ENCODE measurements around the gene MUSK. TPM values are rescaled to one million over a fixed set of nuclear protein-coding genes. Genes with fewer than 3 reads are reported as not detected.
"Not testable (repeated sequence)": the region's sequence is repeated elsewhere in the genome, so short reads cannot be mapped to it uniquely, and the experiment has no call there.

Gene MUSK
- total and polyA plus RNA-seq, 2 donors (not counting 1 experiment from before 2014, with no cell fraction given), result not detected

- CTCF ChIA-PET, result no interaction called here
These were observed 116.6 kb downstream of the MUSK start for GRCh38 chr9:110785166-110785565.

DNA sequence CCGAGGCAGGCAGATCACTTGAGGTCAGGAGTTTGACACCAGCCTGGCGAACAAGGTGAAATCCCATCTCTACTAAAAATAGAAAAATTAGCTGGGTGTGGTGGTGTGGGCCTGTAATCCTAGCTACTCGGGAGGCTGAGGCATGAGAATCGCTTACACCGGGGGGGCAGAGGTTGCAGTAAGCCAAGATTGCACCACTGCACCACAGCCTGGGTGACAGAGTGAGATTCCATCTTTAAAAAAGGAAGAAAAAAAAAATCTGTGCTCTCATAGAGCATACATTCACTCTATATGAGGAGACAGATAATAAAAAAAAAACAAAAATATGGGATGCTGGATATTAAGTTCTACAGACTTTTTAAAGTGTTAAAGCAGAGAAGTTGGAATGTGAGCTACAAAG lies 119.8 kb downstream of the MUSK start:
- H3K4me2 ChIP-seq (replicated peaks; ENCODE audit: low read depth, low read length, poor library complexity, severe bottlenecking); H3K79me2 ChIP-seq (ENCODE audit: control insufficient read depth, insufficient read depth, low read length); intact Hi-C loops (cut with micrococcal nuclease); H3K27ac ChIP-seq (ENCODE audit: low read length in 2 of 2); H3K4me3 Mint-ChIP-seq; H3K4me1 ChIP-seq (ENCODE audit: control insufficient read depth in 2 of 2, insufficient read depth in 2 of 2, low read length in 2 of 2); H3K9me3 Mint-ChIP-seq (ENCODE audit: insufficient read depth); H3K9me3 ChIP-seq (ENCODE audit: control extremely low read depth in 1 of 3, control insufficient read depth in 2 of 3, insufficient read depth in 1 of 3, low read length in 2 of 3); H3K27me3 ChIP-seq (replicated peaks in 1 of 4; ENCODE audit: control extremely low read depth in 1 of 4, control insufficient read depth in 3 of 4, insufficient read depth in 4 of 4, low read length in 3 of 4); H3K36me3 ChIP-seq (replicated peaks in 1 of 2; ENCODE audit: control extremely low read depth in 1 of 2, control insufficient read depth in 1 of 2, extremely low read depth in 1 of 2, insufficient read depth in 2 of 2, low read length in 1 of 2); H3K27me3 Mint-ChIP-seq; H3K4me3 ChIP-seq (ENCODE audit: control extremely low read depth in 1 of 5, extremely low read depth in 1 of 5, insufficient read depth in 1 of 5, low read depth in 2 of 5, low read length in 4 of 5); H3K27ac Mint-ChIP-seq; POLR2A ChIA-PET; ATAC-seq (ENCODE audit: low read depth); CTCF ChIA-PET; H3K9ac ChIP-seq (ENCODE audit: low read length); DNase-seq; H4K20me1 ChIP-seq (ENCODE audit: control insufficient read depth, insufficient read depth, low read length, poor library complexity, severe bottlenecking); H3K4me1 Mint-ChIP-seq; H2AFZ ChIP-seq (ENCODE audit: insufficient read depth, low read depth, low read length, poor library complexity, severe bottlenecking): not testable (repeated sequence)
- WGBS (ENCODE audit: insufficient coverage), result 100% methylated on average over 1 of the region's 5 CpGs

More at GRCh38 chr9:110785166-110785565, 116.6 kb downstream of the MUSK start:
- Histone ChIP-seq H3K27ac (ENCODE audit: low read length in 2 of 2) (no peak overlapping the region), H3K27me3 (replicated peaks in 1 of 4; ENCODE audit: control extremely low read depth in 1 of 4, control insufficient read depth in 3 of 4, insufficient read depth in 4 of 4, low read length in 3 of 4) (no peaks in the 10 kb centered on the region), H3K4me1 (ENCODE audit: control insufficient read depth in 2 of 2, insufficient read depth in 2 of 2, low read length in 2 of 2) (no peaks in the 10 kb centered on the region), H3K36me3 (replicated peaks in 1 of 2; ENCODE audit: control extremely low read depth in 1 of 2, control insufficient read depth in 1 of 2, extremely low read depth in 1 of 2, insufficient read depth in 2 of 2, low read length in 1 of 2) (no peaks in the 10 kb centered on the region), H3K4me3 (ENCODE audit: control extremely low read depth in 1 of 5, extremely low read depth in 1 of 5, insufficient read depth in 1 of 5, low read depth in 2 of 5, low read length in 4 of 5) (no peak overlapping the region), H3K9me3 (ENCODE audit: control extremely low read depth in 1 of 3, control insufficient read depth in 2 of 3, insufficient read depth in 1 of 3, low read length in 2 of 3) (no peaks in the 10 kb centered on the region), H3K4me2 (replicated peaks; ENCODE audit: low read depth, low read length, poor library complexity, severe bottlenecking) (no peak overlapping the region), H3K79me2 (ENCODE audit: control insufficient read depth, insufficient read depth, low read length) (no peaks in the 10 kb centered on the region), H2AFZ (ENCODE audit: insufficient read depth, low read depth, low read length, poor library complexity, severe bottlenecking) (no peak overlapping the region), H4K20me1 (ENCODE audit: control insufficient read depth, insufficient read depth, low read length, poor library complexity, severe bottlenecking) (no peaks in the 10 kb centered on the region), H3K9ac (ENCODE audit: low read length) (no peak overlapping the region)
- WGBS (ENCODE audit: insufficient coverage), result no CpG with 5 or more reads among the region's 1 CpG
- DNase-seq (no peak), ATAC-seq (ENCODE audit: low read depth) (no peak)
- H3K27ac Mint-ChIP-seq, result no peak overlapping the region
- H3K9me3 Mint-ChIP-seq (ENCODE audit: insufficient read depth), result no peaks in the 10 kb centered on the region
- intact Hi-C loops (cut with micrococcal nuclease), result no loop called here
- no peak overlapping the region for H3K4me3 Mint-ChIP-seq
- H3K4me1 Mint-ChIP-seq, result no peaks in the 10 kb centered on the region
- POLR2A ChIA-PET, result no interaction called here
- no peaks in the 10 kb centered on the region for H3K27me3 Mint-ChIP-seq
- no peak for TF ChIP-seq EZH2 (IDR thresholded peaks at IDR 0.05; ENCODE audit: borderline replicate concordance, insufficient read depth, low read depth, low read length, poor library complexity, severe bottlenecking)
- TF ChIP-seq, protein P1, sequence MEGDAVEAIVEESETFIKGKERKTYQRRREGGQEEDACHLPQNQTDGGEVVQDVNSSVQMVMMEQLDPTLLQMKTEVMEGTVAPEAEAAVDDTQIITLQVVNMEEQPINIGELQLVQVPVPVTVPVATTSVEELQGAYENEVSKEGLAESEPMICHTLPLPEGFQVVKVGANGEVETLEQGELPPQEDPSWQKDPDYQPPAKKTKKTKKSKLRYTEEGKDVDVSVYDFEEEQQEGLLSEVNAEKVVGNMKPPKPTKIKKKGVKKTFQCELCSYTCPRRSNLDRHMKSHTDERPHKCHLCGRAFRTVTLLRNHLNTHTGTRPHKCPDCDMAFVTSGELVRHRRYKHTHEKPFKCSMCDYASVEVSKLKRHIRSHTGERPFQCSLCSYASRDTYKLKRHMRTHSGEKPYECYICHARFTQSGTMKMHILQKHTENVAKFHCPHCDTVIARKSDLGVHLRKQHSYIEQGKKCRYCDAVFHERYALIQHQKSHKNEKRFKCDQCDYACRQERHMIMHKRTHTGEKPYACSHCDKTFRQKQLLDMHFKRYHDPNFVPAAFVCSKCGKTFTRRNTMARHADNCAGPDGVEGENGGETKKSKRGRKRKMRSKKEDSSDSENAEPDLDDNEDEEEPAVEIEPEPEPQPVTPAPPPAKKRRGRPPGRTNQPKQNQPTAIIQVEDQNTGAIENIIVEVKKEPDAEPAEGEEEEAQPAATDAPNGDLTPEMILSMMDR (IDR thresholded peaks at IDR 0.05), result no peak
